T-helper 2 cell (primary cell): ENCODE measurements around the gene PTMA.
"Not testable (repeated sequence)": the region's sequence is repeated elsewhere in the genome, so short reads cannot be mapped to it uniquely, and the experiment has no call there.

ENCODE experiments used
- DNase-seq, 5 experiments: peaks; one replicate each; pipeline versions ENCODE4 v3.0.0 to v3.0.0-alpha.2; 2012 to 2022

Gene PTMA

GRCh38 chr2:231696004-231696367, 12.3 kb upstream of the PTMA start:
- DNase-seq: no peak

DNA sequence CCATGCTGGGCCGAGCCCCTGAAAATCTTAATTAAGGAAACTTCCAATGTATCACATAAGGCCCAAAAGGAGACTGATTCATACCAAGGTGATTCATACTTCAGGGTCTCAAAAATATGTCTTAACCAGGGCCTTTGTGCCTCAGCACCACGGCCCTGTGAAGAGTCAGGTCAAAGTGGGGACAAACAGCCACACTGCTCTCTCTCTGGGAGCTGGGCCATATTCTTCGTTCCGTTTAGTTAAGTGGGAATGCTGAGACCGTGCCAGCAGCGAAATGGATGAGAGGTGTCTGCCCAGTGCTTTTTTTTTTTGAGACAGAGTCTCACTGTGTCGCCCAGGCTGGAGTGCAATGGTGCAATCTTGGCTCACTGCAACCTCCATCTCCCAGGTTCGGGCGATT, 9.3 kb upstream of the PTMA start:
- no peak for DNase-seq

GRCh38 chr2:231701456-231702373, 6.6 kb upstream of the PTMA start:
- no peak for DNase-seq

GRCh38 chr2:231704017-231704416, 4.3 kb upstream of the PTMA start:
- DNase-seq: no peak

GRCh38 chr2:231706731-231707624, 1.3 kb upstream of the PTMA start:
- DNase-seq: peak; percentile 94 to 98 (median 95)

DNA sequence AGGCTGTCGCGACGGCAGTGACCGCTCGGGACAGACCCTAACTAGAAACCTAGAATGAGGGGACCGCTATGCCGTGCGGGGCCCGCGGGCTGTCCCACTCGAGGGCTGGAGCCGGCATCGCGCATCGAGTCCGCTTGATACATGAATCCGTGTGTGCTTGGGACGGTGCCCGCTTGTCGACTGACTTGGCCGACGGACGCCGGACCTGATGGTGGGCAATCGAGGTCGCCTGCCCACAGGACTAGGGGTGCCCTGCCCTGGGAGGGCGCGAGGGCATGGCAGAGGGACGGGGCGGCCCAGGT, 749 bp upstream of the PTMA start:
- DNase-seq: peak in 3 of 5 experiments; percentile 24 to 61 (median 42)

DNA sequence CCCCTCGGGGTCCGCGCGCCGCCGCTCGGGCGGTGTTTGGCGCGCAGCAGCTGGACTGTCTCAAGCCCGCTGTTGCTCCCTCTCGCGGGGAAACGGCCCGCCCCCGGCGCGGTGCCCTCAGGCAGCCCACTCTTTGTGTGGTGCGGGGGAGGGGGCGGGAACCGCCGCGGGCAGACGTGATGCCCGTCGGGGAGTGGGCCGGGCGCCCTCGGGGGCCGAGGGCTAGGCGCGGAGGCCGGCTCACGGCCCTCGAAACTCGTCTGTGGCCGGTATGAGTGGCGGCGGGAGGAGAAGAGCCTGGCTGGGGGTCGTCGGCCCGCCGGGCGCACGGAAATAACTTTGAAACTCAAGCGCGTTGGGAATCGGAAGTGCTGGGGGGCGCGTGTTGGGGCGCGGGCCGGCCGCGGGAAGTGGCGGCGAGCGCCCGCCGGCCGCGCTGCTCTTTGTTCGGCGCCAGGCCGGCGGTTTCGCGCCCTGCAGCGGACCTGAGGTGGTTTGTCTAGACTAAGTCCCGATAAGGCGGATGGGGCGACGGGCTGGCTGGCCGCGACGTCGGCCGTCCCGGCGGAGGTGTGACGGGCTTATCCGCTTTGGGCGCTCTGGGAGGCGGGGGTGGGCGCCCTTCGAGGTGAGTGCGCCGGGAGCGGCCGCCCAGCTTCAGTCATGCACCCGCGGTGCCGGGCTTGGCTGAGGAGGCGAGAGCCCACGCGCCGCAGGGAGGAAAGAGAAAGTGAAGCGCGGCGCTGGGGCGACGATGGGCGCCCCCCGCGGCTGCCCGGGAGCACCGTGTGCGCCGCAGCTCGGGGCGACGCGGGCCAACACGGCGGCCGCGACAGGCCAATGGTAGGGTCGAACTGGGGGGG, 679 bp downstream of the PTMA start:
- DNase-seq: peak; percentile 24 to 74 (median 52)

DNA sequence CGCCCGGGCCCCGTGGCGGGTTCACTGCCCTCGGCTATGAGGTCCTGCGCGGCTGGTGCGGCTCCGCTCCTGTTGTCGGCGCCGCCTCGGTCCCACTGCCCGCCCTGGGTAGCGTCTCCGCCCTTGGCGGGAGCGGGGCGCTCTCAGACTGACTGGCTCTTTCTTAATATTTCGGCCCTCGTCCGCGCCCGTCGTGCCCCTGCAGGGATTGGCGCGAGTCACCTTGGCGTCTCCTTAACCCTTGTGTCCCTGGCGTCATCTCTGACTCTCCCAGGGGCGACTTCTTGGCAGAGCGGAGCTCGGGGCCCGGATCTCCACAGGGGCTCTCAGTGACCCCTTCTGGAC, 1.3 kb downstream of the PTMA start:
- DNase-seq: peak in 1 of 5 experiments; percentile 41

DNA sequence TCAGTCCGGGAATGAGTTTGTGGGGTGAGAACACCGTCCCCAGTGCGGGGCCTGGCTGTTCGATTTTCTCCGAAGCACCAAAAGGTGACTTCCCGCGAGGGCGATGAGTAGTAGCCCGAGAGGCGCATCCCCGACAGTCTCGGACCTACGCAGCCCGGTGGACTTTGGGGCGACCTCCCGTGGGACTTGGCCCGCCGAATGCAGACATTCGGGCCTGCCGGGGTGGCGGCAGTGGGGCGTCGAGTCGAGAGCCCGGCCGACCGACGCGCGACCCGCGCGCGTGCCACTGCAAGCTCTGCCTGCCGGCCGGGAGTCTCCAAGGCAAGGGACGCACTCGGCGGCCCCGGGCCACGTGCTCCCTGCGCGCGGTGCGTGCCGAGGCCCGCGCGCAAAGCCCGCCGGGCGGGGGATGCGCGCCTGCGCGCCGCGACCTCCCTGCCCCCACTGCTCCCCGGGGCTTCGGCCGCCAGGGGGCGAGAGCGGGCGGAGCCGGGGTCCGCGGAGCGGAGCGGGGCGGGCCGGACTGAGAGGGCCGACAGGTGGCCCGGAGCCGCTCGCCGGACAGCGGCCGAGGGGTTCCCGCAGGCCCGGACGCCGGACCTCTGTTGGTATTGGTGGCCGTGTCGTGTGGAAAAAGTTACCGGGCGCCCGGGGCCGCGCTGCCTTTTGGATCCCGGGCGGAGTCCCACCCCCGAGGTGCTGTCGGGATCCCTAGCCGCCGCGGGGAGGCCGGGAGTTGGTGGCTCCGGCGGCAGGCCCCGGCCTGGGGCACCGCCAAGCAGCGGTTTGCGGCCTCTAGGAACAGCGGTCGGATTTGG, 1.9 kb downstream of the PTMA start:
- peak; percentile 76 to 92 (median 80) for DNase-seq

DNA sequence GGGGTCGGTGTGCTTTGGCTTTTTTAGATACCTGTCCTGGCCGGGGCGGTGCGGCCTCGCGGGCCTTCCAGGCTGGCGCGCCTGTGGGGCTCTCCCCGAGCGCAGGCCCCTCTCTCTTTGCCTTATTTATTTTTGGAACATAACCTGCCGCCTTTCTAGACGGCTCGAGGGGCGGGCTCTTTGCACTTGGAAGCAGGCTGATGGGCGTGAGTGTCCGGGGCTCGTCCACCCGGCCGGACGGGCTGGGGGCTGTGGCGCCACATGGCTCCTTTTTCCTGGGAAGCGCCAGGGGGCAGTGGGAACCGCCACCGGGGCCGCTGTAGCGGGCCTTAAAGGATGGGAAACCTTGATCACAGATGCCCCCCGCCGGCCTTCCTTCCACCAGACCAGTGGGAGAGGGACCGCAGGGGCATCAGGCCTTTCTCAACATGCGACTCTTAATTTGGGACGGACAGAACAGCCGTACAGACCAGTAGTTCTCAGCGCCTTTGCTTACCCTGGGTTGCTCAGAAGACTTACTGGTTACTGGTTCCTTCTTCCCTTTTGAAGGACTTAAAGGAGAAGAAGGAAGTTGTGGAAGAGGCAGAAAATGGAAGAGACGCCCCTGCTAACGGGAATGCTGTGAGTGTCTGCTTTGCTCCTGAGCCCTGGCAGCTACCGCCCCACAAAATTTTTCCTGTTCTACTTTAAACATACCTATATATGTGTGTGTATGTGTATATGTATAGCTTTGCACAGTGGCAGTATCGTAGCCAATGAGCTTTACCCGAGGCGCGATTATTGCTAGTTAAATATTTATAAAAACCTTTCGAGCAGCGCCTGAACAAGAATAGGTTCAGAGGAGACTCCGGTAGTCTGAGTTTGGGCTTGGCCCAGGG, 2.7 kb downstream of the PTMA start:
- peak in 2 of 5 experiments; percentile 15 to 19 for DNase-seq

DNA sequence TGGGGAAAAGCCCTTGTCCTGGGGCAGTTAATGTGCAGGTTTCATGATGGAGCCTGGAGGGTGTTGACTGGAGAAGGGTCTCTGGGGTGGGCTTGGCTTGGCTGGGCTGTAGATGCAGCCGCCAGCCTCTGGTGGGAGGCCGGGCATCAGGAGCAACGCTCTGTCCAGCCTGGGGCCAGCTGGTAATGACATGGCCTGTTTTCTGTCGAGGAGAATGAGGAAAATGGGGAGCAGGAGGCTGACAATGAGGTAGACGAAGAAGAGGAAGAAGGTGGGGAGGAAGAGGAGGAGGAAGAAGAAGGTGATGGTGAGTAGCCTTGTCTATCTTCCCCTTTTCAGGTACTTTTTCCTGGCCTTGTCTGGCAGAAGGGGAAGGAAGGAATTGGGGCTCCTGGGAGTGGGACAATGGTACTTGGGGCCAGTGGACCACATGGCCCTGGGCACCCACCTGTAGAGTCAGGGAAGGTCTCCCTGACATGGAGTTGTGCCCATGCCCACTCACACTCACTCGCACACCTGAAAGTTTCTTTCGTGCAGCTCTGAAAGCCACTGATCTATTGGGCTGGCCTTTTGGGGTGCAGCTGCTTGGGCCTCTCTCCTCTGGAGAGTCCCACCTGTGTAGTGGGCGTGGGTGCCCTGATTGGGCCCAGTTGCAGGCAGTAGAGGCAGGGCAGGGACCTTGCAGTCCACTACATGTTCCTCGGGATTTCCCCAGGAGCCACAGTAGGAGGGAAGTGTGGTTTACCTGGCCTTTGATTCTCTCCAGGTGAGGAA, 3.5 kb downstream of the PTMA start:
- DNase-seq: no peak

DNA sequence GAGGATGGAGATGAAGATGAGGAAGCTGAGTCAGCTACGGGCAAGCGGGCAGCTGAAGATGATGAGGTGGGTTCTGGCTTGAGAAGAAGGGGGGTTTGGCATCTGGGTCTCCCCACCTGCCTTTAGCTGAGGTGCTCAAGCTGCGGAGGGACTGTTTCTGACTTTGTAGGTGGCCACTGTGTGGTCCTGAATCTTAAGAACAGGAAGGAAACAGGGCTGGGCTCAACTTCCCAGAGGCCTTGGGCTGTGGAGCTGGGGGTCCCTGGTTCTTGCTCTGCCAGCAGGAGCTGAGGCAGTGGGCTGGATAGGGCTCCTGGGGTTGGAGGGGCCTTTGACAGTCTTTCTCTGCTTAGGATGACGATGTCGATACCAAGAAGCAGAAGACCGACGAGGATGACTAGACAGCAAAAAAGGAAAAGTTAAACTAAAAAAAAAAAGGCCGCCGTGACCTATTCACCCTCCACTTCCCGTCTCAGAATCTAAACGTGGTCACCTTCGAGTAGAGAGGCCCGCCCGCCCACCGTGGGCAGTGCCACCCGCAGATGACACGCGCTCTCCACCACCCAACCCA, 4.2 kb downstream of the PTMA start:
- DNase-seq: peak in 4 of 5 experiments; percentile 29 to 57 (median 47)

- DNase-seq: not testable (repeated sequence)
Measured at GRCh38 chr2:231713406-231713729, 5.0 kb downstream of the PTMA start.

GRCh38 chr2:231713730-231714638, 5.7 kb downstream of the PTMA start:
- peak; percentile 81 to 87 (median 85) for DNase-seq

DNA sequence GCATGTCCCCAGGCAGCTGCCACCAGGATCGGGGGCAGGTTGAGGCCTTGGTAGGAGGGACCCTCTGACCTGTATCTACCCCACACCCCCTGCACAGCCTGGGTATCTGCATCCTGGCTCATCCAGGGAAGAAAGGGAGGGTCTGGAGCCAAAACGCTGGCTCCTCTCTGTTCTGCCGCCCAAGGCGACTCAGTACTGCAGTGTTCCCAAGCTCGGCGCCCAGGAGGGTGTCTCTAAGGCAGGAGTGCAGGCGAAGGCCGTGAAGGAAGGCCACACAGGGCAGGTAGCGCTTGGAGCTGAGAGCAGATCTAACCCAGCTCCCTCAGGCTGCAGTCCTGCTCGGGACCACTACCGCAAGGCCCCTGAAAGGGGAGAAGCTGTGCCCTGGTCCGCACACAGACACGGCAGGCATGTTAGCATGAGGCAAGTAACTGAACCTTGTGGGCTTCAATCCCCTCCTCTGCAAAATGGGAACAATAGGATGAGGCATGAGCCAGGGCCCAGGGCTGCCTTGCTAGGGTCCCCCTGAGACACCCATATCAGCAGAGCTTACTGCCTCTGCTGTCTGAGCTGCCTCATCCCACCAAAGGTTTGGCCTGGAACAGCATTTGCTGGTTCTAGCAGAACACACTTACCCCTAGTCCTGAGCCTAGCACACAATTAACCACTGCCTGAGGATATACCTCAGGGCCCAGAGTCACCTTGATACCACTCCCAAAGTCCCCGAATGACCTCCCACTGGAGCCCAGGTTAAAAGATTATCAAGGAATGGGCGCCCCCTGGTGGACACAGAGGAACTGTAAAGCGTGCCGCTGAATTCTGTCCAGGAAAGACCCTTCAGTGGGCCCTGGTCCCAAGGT, 6.5 kb downstream of the PTMA start:
- DNase-seq: peak; percentile 62 to 73 (median 67)

- DNase-seq: no peak
Measured at GRCh38 chr2:231715499-231715837, 7.1 kb downstream of the PTMA start.

- DNase-seq: no peak
Measured at GRCh38 chr2:231715988-231716616, 7.8 kb downstream of the PTMA start.
